Left cardiac atrium (tissue), 4 donors: ENCODE data around the gene RAMP1. TPM values are rescaled to one million over a fixed set of nuclear protein-coding genes. Genes with fewer than 3 reads are reported as not detected.
"Not testable (repeated sequence)": the region's sequence is repeated elsewhere in the genome, so short reads cannot be mapped to it uniquely, and the experiment has no call there.

Experiments
- ATAC-seq, 2 donors: fragments of 200-7000 bp; cut with Tn5 transposase; one replicate each; pipeline ENCODE4 v1.9.1; 2020; ENCODE audit warnings: mild to moderate bottlenecking in 2 of 2, moderate library complexity in 2 of 2
- DNase-seq: peaks from one replicate; pipeline ENCODE4 v3.0.0-alpha.2; 2020
- intact Hi-C, 2 donors: fragments of 100-400 bp; cut with DNase I; formaldehyde crosslinking; loops; one replicate each; pipeline versions ENCODE4 v1.14.1 to v1.15.1; 2022 to 2023
- total RNA-seq, 2 donors: library from RNA; stranded (reverse); fragmentation: NEBNext Ultra II Directional; extraction: Animal tissue kit (Norgen Biotek cat#: 25700); gene quantifications; one replicate each; pipeline ENCODE4 v1.2.1, GENCODE V29; 2021
- donor health status: DM: no; HTN: yes; CAD: no.
- donor health status: DM: no; HTN: yes; CAD: no; lungs with severe emphysema.
- donor health status: DM: yes; HTN: yes; CAD: no.
- donor health status: Dilated cardiomyopathy.

RAMP1 gene
- total RNA-seq, 2 donors from 2014 or later = 86.7 to 359 TPM

DNA sequence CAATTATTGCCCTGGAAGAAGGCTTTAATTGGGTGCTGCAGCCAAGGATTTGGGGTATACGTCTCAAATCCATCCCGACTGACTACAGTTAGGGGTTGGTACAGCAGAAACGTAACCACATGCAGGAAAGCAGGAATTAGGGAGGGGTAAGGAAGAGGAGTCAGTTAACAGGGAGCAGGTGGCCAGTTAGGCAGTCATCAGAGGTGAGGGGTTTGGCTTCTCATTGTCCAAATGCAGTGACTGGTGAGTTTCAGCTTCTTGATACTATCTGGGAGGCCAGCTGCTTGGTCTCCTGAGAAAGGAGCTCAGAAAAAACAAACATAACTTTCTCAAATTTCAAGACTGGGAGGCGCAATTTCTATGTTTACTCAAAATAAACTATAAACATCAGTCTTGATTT, 68.6 kb downstream of the RAMP1 start:
- intact Hi-C loops = loop anchor here in 1 of 2 donors (10.0 kb wide), 1 partner anchor 337 kb away; no protein-coding TSS in a partner anchor
- no peak for DNase-seq
- ATAC-seq = no peak

DNA sequence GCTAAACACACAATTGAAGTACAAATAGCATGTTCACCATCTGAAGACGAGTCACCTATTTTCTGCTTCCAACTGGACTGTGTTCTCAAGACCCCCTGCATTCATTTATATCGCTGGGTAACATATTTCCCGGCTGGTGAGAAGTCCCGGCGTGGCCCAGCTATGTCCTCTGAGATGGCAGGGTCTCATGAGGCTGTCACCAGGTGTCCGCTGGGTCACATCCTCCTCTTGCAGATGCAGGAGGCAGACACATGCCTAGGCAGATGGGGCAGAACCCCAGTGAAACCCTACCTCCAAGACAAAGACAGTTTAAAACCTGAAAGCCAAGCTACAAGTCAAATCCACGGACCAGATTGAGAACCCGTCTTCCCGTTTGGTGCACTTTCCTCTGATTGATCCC, 70.6 kb downstream of the RAMP1 start:
- DNase-seq = no peak
- ATAC-seq = no peak
- intact Hi-C loops = loop anchor here in 1 of 2 donors (10.0 kb wide), 1 partner anchor 335 kb away; no protein-coding TSS in a partner anchor

GRCh38 chr2:237931205-237931721, 71.8 kb downstream of the RAMP1 start:
- DNase-seq = no peak
- no peak for ATAC-seq
- intact Hi-C loops = no loop called here

DNA sequence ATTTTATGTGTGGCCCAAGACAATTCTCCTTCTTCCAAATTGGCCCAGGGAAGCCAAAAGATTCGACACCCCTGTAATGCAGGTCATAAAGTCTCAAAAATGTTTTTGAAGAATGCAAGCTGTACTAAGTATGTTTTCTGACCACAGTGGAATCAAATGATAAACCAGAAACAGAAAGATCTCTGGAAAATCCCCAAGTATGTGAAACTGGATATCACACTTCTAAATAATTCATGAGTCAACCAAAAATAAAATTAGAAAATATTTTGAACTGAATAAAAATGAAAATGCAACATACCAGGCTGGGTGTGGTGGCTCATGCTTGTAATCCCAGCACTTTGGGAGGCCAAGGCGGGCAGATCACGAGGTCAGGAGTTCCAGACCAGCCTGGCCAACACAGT, 73.3 kb downstream of the RAMP1 start:
- intact Hi-C loops = no loop called here
- DNase-seq = no peak
- ATAC-seq = no peak

DNA sequence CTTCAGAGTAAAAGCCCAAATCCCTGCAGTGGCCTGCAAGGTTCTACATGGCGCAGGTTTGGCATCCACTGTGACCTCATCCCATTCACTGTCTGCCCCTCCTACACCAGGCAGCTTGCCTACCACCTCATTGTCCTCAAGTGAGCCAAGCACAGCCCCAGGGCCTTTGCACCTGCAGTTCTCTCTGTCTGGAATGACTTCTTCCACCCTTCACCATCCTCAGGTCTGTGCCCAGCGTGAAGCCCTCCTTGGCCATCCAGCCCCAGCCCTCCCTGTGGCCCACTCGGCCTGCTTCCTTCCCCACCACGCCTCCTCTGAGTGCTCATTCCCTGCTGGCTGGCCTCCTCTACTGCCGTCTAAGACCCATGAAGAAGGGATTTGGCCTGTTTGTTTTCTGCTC, 74.8 kb downstream of the RAMP1 start:
- ATAC-seq (no peak), DNase-seq (no peak)
- intact Hi-C loops = no loop called here

DNA sequence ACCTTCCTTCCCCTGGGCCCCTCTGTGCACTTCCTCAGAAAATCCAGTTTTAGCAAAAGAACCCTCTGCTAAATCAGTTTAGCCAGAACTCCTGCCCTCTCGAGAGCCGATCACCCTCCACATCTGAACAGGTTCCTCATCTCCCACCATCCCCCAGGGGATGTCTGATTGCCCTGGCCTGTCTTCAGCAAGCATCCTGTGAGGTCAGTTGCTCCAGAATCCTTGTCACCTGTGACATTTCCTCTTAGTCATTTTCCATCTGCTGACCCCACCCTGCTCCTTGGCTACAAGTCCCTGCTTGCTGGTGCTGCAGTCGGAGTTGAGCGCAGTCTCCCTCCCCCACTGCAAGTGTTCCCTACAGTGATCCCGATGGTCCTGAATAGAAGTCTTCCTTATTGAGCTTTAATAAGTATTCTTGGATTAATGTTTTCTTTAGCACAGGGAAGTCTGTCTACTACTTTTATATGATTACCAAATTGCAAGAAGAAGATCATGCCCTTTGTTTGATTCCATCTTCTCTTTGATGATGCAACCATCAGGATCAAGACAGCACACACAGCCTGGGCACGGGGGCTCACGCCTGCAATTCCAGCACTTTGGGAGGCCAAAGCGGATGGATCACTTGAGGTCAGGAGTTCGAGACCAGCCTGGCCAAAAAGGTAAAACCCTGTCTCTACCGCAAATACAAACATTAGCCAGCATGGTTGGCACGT, 76.5 kb downstream of the RAMP1 start:
- ATAC-seq (peak in 1 of 2 donors; percentile 64), DNase-seq (no peak)
- intact Hi-C loops = no loop called here

DNA sequence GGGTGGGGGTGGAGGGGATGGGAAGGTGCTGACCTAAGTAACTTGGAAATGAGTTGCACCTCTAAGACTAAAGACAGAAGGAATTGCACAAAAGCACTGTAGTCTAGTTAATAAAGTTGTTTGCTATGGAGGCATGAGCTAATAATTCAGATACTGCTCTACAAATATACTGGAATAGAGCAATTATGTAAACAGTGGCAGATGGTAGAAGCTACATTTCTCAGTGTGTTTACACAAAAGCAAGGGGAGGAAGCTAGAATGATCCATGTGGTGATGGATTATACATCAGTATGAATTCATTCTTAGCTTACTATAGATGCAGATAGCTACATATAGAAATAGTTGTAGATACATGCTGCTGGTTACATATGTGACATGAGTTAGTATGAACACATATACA, 79.8 kb downstream of the RAMP1 start:
- ATAC-seq (no peak), DNase-seq (no peak)
- intact Hi-C loops = no loop called here

GRCh38 chr2:237940828-237941227, 81.4 kb downstream of the RAMP1 start:
- intact Hi-C loops = no loop called here
- DNase-seq = no peak
- no peak for ATAC-seq

- no peak for DNase-seq
- intact Hi-C loops = no loop called here
- no peak for ATAC-seq
Measured at GRCh38 chr2:237941239-237941638, 81.8 kb downstream of the RAMP1 start.

DNA sequence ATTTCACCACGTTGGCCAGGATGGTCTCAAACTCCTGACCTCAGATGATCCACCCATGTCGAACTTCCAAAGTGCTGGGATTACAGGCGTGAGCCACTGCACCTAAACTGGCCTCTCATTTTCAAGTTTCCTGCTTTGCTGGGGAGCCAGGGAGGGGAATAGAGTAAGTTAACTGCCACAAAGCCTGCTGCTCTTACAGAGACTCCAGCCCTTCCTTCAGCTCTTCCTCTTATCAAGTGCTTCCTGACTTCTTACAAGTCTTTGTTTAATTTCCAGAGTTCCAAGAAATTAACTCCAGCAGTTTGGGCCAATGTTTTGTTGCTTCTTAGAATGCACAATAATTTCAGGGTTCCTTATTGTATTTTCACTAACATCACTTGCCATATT, 83.1 kb downstream of the RAMP1 start:
- no peak for DNase-seq
- intact Hi-C loops = no loop called here
- ATAC-seq = no peak

GRCh38 chr2:237943395-237944094, 84.1 kb downstream of the RAMP1 start:
- no peak for DNase-seq
- no peak for ATAC-seq
- intact Hi-C loops = no loop called here

DNA sequence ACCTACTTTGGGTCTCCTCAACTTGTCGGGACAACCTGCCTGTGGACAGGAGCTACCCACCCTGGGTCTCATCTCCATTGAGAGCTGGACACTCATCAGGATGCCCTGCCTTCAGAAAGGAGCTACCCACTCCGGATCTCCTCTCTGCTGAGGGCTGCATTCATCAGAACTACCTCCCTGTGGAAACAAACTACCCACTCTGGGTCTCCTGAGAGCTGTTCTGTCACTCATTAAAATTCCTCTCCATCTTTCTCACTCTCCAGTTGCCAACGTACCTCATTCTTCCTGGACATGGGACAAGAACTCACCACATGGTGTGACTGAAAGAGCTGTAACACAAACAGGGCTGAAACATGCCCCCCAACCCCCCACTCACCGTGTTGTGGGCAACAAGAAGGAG, 84.9 kb downstream of the RAMP1 start:
- ATAC-seq (no peak), DNase-seq (no peak)
- intact Hi-C loops = no loop called here

DNA sequence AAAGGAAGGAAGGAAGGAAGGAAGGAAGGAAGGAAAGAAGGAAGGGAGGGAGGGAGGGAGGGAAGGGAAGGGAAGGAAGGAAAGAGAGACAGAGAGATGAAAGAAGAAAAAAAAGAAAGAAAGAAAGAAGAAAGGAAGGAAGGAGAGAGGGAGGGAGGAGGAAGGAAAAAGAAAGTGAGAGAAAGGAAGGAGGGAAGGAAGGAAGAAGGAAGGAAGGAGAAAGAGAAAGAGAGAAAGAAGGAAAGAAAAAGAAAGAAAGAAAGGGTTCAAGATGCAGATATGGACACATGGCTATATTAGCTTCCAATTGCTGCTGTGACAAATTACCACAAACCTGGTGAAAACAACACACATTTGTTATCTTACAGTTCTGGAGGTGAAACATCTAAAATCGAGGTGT, 87.0 kb downstream of the RAMP1 start:
- DNase-seq = no peak
- intact Hi-C loops = no loop called here
- ATAC-seq = no peak

DNA sequence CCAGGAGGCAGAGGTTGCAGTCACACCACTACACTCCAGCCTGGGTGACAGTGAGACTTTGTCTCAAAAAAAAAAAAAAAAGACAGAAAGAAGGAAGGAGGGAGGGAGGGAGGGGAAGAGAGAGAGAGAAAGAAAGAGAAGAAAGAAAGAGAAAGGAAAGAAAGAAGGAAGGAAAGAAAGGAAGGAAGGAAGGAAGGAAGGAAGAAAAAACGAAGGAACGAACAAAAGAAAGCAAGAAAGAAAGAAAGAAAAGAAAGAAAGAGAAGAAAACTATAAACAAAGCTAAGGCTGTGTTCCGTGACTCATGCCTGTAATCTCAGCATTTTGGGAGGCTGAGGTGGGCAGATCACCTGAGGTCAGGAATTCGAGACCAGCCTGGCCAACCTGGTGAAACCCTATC, 91.9 kb downstream of the RAMP1 start:
- intact Hi-C loops, ATAC-seq, DNase-seq: not testable (repeated sequence)

GRCh38 chr2:237951878-237952277, 92.5 kb downstream of the RAMP1 start:
- intact Hi-C loops = no loop called here
- no peak for ATAC-seq
- DNase-seq = no peak

GRCh38 chr2:237952851-237953250, 93.4 kb downstream of the RAMP1 start:
- DNase-seq = no peak
- ATAC-seq = no peak
- intact Hi-C loops = no loop called here

DNA sequence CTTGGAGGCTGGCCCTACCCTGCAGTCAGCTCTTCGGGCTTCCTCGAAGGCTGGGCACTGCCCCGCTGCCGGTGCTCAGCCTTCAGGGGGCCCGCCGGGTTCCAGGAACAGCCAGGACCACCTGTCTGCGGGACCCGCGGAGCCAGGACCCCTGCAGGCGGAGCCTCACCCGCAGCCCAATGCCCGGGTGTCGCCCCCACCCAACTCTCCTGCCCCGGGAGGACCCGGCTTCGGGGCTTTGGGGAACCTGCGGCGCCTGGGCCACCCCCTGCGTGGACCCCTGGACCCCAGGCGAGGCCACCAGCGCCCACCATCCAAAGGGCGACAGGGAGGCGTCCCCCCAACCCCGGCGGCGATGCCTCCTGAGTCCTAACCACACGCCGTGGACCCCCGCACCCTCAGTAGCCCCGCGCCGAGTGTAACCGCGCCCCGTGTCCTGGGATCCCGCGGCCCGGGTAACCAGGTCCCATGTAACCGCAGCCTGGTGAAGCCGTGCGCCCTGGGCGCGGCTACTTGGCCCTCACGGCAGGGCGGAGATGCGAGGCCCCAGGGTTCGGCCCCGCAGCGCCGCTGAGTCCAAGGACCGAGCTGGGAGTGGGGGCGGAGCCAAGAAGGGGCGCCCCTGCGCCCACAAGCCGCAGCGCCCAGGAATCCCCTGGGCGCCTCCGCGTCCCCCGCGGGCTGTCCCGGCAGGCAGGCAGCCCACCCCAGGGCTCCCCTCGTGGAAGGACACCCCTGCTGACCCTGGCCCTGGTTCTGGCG, 96.4 kb downstream of the RAMP1 start:
- DNase-seq = no peak
- ATAC-seq = peak; percentile 50 to 61
- intact Hi-C loops = no loop called here

GRCh38 chr2:237956402-237956736, 96.9 kb downstream of the RAMP1 start:
- ATAC-seq (peak; percentile 39 to 63), DNase-seq (no peak)
- intact Hi-C loops = no loop called here

DNA sequence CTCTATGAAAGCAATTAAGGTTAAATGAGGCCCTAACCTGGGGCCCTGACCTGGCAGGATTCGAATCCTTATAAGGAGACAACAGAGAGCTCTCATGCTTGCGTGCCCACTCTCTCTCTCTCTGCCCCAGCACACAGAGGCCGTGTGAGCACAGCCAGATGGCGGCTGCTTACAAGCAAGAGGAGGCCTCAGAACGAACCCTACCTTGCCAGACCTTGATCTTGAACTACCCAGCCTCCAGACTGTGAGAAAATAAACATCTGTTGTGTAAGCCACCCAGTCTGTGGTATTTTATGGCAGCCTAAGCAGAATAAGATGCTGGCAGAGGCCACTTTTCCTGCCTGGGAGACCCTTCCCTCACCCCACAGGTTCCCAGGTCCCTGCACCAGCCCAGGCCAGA, 102.2 kb downstream of the RAMP1 start:
- DNase-seq (no peak), ATAC-seq (no peak)
- intact Hi-C loops = no loop called here
